Stimulated activated CD4-positive, alpha-beta T cell treated with anti-CD3 and anti-CD28 coated beads, Interleukin-4, amount 100 ng/mL, for 1 hour (primary cell): ENCODE data around the gene XKR7.

ENCODE experiments used
- DNase-seq: peaks from one replicate; pipeline ENCODE4 v3.0.0-alpha.2; 2020

XKR7 gene

GRCh38 chr20:31945785-31946184 lies 22.2 kb upstream of the XKR7 start:
- DNase-seq, result no peak

GRCh38 chr20:31948008-31948407 lies 19.9 kb upstream of the XKR7 start:
- no peak for DNase-seq

GRCh38 chr20:31949877-31950646 lies 17.9 kb upstream of the XKR7 start:
- DNase-seq, result no peak

GRCh38 chr20:31951203-31951529 lies 16.8 kb upstream of the XKR7 start:
- no peak for DNase-seq

GRCh38 chr20:31951530-31952453 lies 16.2 kb upstream of the XKR7 start, which contains the start of gene PDRG1:
Gene PDRG1, minus strand, starts transcription at chr20:31952046. Its CDS starts 85 bp downstream, at chr20:31951961.
- peak; percentile 98 for DNase-seq

GRCh38 chr20:31953556-31954148 lies 14.3 kb upstream of the XKR7 start:
- no peak for DNase-seq

GRCh38 chr20:31954500-31954899 lies 13.5 kb upstream of the XKR7 start:
- DNase-seq, result no peak

- no peak for DNase-seq
These were observed 11.1 kb upstream of the XKR7 start for GRCh38 chr20:31956556-31957526.

GRCh38 chr20:31962761-31963160 lies 5.2 kb upstream of the XKR7 start:
- DNase-seq, result no peak

- no peak for DNase-seq
These were observed 4.1 kb upstream of the XKR7 start for GRCh38 chr20:31963889-31964288.

- DNase-seq, result no peak
These were observed 828 bp upstream of the XKR7 start for GRCh38 chr20:31966991-31967655.

GRCh38 chr20:31968291-31969126 lies 558 bp downstream of the XKR7 start:
- DNase-seq, result peak; percentile 84

- no peak for DNase-seq
These were observed 2.0 kb downstream of the XKR7 start for GRCh38 chr20:31969991-31970390.

- DNase-seq, result no peak
These were observed 4.6 kb downstream of the XKR7 start for GRCh38 chr20:31972471-31973021.

- no peak for DNase-seq
These were observed 6.3 kb downstream of the XKR7 start for GRCh38 chr20:31974296-31974695.

GRCh38 chr20:31974951-31975487 lies 7.1 kb downstream of the XKR7 start:
- no peak for DNase-seq

- DNase-seq, result no peak
These were observed 7.9 kb downstream of the XKR7 start for GRCh38 chr20:31975874-31976273.

- no peak for DNase-seq
These were observed 9.1 kb downstream of the XKR7 start for GRCh38 chr20:31977080-31977479.

GRCh38 chr20:31979713-31980426 lies 11.9 kb downstream of the XKR7 start:
- no peak for DNase-seq

GRCh38 chr20:31981784-31982183 lies 13.8 kb downstream of the XKR7 start:
- no peak for DNase-seq
